ENCODE measurements around the gene HS3ST3B1.

The HS3ST3B1 gene

DNA sequence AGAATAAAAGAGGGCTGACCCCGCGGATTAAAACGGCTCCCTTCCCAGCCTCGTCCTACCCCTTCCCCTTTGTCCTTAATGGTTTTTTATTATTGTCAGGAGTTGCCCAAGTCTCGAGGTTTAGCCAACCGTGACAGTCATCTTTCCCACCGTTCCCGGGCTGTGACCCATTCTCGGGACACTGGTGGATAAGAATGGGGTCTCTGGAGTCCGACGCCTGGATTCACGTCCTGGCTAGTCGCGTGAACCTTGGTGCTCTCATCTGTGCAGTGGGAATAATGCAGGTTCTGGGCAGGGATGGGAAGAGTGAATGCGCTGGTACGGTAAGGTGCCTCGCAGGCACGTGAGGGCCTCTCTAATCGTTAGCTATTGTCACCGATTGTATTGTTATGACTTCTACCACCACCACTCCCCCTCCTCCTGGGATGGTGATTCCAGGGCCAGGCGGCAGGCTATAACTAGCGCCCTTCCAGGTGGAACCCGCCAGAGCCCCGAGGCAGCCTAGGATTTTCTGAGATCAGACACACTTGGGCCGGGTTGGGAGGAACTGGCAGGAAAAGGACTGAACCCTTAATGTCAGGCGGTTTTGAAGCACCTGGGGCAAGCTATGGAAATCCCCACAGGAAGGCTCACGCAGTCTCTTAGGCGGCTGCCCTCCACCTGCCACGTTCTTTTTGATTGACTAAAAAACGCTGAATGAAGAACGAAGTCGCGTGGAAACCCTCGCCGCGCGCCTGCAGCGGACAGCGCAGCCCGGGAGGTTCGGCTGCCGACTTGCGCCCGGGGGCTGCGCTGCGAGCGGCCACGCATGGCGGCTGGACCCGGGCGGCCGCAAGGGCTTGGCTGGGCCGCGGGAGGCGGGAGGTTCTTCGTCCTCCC, 2.7 kb downstream of the HS3ST3B1 start:
- DNase-seq: peak; percentile 65

DNA sequence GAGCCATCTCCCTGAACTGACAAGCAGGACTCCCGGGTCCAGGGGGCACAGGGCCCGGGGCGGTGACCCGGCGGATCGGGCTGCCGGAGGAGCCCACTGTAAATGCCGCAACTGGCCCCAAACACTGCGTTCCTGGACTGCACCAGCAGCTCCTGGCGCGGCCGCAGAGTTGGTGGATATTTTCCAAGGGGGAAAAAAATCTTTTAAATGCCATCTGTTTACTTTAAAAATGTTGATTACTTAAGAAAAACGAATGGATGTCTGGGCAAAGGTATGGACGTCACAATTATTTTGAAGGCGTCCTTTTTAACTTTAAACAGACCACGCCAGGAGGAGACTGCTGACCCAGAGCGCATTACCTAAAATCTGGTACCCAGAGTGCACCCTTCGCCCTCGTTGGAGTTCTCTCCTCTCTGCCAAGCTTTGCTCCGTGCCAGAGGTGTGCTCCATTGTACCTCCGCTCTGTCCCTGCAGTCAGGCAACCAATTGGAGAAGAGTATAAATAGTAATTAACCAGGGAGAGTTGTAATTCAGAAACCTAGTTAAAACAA, 3.4 kb downstream of the HS3ST3B1 start:
- peak; percentile 57 for DNase-seq

DNA sequence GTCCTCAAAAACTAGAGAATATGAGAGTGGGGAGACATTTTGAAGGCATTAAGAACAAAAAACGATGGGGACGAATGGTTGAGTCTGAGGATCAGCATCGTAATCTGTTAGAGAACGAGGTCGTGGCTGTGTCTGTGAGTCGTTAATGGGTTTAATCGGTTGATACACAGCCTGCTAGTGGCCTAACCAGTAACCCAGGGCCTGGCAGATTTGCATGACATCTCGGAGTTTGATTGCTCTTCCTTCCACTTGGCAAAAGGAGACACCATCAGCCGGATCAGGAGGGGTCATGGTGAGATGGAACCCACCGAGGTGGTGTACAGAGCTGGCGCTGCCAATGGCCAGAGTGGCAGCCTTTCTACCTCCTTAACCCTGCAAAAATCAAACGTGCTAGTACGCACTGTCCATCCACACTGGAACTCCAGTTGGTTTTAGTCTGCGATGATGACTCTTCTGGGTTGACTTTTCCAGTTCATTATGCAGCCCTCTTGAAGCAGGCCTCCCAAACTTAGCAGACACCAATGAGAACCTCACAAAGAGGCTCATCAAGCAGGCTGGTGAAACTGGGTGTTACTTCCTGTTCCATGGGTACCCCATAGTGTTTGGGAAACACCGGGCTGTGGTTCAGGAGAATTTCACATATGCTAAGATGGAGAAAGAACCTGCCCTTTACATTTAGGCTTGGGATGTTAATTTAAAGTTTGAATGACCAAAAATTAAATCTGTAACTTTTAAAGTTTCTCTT, 4.1 kb downstream of the HS3ST3B1 start:
- peak; percentile 56 for DNase-seq

DNA sequence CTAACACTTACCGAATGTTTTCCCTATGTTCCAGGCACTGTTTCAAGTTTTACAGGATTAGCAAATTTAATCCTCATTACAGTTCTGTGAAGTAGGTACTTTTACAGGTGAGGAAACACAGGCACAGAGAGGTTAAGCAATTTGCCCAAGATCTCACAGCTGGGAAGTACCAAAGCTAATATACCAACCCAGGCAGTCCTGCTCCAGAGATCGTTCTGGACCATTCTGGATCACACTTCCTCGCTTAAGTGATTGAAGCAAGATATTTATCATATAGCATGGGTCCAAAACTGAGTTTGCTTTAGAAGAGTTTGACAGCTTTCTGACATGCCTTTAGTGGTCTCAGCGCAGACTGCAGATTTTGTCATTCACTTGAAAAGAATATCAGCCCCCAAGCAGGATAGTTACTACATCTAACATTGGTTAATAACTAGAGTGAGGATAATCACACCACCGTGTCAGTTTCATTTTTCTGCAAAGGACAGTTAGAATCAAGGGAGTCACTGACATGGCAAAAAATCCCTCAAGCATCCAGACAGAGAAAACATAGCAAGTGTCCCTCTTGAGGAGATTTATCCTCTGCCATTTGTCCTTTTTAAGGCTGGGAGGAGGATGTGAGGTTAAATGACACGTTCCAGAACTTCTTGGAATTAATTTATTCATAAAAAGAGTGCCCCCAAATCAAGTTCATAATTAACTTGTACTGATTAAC, 5.1 kb downstream of the HS3ST3B1 start:
- DNase-seq: no peak

DNA sequence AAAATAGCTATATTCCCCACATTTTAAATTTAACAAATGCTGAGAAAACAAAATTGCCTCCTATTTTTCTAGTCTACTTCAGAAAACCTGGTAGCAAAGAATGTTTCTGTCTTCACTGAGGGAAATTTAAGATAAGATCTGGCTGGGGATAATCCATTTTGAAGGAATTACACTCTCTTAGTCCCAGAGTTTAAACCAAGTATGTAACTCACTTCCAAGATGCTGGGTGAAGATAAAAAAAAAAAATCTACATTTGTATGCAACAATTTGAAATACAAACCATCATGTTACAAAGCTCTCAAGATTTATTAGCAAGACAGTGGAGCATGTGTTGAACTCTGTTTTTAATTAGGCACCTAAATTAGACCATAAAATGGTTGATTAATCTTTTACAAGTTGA, 5.7 kb downstream of the HS3ST3B1 start:
- DNase-seq: no peak

DNA sequence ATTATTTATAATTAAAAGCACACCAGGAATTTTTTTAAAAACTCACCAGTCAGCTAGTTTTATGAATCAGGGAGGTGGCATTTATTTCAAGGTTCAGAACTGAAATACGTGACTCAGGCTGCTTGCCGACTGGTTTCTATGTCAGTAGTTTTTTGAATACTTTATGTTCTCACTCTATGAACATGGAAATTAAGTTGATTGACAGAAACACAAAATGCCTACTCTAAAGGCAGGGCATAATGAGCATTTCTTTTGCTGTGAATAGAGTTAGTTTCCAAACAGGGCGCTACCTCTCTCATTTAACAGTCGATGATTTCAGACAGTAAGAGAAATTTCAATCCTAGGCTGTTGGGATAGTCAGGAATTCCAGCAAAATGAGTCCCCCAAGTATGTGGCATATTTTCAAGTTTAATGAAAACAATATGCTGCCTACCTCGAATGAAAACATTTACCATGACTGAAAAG, 6.7 kb downstream of the HS3ST3B1 start:
- DNase-seq: peak; percentile 53

DNA sequence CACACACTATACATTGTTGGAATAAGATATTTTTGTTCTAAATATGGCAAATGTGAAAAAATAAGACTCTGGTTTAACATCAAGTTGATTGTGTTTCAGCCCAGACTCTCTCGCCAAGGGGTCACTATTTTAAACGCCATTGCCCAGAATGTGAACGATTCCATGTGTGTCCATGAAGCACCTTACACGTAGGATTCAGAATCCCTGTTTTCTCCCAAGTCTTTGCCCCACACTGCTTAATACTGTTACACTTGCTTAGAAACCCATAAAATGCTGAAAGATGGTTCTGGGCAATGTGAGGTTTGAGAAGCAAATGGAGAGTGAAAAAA, 7.7 kb downstream of the HS3ST3B1 start:
- no peak for DNase-seq

DNA sequence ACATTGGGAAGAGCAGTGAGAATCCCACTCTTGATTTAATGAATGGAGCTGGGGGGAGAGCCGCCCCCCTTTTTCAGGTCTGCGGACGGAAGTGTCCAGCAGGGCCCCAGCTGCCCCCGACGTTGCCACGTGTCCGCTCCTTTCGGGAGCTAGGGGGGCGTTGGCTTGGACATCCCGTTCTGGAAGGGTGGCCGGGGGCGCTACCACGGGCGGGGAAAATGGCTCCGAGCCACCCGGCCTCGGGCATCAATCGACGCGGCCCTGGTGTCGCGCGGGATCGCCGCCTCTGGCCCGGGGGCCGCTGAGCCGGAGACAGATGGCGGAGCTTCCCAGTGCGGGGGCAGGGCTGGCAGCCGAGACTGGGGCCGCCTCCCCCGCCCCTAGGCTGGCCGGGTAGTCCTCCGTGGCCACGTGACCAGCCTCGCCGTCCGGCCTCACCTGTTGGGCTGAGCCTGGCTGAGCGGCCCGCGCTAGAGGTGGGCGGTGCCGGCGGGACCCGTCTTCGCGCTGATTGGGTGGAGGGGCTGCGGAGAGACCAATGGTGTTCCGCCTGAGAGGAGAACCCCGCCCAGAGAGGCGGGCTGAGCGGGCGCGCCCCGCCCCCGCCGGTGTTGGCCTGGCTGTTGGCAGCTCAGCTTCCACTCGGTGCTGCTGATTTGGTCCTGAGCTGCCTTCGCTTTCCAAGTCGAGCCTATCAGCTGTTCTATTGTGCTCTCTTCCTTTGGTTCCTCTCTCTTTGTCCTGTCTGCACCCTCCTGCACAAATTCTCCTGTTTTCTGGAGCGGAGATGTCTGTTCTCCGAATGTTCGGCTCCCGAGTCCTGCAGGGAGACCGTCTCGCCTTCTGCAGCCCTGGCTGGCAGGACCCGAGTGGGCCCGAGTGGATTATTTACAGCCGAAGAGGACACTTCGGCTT, 8.3 kb downstream of the HS3ST3B1 start:
- DNase-seq: peak; percentile 97

DNA sequence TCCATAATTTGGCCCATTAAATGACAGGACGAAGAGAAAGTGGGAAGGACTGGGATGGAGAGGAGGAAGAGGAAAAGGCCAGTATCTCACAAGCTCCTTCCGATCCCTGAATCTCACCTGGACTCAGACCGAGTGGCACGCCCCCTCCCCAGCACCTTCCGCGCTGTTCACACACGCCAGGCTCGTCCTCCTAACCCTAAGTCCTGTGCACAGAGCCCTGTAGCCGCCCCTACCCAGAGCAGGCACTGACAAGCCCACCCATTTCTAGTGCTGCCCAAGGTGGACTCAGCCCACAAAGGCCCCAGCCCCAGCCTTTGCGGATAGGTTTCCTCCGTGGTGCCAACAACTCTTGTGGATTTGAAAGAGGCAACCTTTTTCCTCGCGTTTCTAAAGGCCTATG, 9.2 kb downstream of the HS3ST3B1 start:
- DNase-seq: no peak

DNA sequence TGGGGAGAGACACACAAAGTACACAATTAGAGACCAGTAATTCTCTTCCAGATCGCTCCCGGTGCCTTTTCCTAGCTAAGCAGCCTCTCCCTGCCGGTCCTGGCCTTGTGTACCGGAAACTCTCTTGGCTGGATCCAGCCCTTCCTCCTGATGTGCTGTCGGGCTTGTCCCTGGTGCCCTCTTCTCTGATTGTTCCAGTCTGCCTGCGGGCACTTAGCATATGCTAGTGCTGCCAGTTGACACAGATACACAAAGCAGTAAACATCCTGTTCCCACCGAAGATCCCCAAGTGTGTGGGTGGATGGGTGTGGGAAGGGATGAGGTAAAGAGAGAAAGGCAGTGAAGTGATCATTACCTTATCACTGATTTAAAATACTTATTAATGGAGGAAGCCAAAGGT, 9.7 kb downstream of the HS3ST3B1 start:
- no peak for DNase-seq

DNA sequence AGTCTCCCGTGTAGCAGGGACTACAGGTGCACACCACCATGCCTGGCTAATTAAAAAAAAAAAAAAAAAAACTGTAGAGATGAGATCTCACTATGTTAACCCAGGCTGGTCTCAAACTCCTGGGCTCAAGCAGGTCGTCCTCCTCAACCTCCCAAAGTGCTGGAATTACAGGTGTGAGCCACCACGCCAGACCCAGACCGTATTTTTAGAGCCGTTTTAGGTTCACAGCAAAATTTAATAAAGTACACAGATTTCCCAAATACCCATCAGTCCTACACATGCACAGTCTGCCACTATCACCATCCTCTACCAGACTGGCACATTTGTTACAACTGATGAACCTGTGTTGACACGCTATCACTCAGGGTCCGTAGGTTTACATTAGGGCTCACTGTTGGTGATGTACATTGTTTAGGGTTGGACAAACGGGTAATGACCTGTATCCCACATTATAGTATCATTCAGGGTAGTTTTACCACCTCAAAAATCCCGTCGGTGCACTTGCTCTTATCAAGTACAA, 10.4 kb downstream of the HS3ST3B1 start:
- DNase-seq: no peak

DNA sequence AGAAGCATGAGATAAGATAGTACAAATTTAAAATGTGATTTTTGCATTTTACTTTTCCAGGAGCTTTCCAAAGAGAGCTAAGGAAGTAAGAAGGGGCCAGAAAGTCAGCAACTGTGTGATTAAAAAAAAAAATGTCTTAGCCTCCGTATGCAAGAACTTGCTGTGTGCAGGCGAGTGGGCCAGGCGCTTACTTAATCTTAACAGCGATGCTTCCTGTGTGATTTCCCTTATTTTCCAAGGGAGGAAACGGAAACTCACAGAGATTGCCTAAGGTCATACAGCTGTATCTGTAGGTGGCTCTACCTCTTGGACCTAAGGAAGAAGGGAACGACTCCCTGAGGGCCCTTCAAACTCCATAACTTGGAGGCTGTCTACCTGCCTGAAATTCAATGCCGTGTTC, 11.1 kb downstream of the HS3ST3B1 start:
- DNase-seq: no peak

DNA sequence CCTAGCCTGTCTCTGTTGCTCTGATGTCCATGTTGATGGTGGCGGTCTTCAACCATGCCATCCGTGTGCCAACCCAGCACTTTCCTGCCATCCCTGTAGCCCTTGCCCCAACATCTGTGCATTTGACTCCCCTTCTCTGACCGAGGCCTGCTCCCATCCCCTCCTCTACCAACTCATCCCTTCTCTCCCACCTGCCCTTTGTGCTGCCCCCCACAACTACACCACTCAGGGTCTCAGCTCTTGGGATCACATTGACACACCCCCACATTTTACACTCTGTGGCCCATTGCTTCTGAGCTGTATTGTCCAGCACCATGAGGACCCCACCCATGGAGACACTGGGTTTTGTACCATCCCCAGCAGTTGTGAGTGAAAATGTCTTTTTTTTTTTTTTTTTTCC, 11.6 kb downstream of the HS3ST3B1 start:
- no peak for DNase-seq

DNA sequence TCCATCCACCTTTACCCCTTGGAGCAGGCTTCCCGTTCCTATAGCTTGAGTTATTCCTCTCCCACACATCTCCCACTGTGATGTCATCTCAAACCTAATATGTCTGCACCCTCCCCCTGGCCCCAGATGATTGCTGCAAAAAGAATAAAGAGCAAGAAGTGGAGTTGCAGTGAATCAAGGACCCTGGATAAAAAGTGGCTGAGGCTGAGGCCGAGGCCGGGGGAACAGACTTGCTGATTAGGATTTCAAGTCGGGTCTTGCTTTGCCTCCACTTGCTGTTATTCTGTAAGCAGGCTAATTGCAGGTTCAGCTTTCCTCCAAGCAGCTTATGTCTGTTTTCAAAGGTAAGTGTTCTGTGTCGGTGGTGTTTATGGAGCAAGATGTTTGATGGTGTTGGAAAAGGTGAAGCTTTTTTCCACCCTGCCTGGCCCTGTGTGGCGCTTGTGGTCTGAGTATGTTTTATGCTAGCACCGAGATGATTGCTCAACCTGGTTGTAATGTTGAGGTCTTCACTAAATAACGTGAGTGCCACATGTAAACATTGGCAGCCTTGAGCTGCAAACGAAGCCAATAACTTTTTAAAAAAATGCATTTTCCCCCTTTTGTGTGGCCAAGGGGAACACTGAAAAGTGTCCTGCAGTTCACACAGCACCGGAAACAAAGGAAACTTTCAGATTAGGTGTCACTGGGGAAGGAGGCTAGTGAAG, 15.4 kb downstream of the HS3ST3B1 start:
- no peak for DNase-seq

DNA sequence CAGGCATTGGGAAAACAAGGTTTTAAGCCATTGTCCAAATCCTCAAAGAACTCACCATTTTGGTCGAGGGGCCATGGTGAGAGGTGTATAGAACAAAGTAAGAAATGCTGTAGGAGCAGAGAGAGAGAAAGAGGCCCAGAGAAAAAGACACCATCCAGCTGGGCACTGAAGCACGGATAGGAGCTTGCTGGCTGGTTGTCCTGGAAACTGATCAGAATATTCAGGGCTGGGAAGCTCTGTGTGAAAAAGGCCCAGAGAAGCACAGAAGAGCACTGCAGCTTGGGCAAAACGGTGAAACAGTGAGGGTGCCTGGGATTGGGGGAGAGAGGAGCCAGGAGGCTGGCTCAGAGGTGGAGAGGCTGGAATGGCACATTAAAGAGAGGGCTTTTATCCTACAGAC, 16.5 kb downstream of the HS3ST3B1 start:
- DNase-seq: no peak

DNA sequence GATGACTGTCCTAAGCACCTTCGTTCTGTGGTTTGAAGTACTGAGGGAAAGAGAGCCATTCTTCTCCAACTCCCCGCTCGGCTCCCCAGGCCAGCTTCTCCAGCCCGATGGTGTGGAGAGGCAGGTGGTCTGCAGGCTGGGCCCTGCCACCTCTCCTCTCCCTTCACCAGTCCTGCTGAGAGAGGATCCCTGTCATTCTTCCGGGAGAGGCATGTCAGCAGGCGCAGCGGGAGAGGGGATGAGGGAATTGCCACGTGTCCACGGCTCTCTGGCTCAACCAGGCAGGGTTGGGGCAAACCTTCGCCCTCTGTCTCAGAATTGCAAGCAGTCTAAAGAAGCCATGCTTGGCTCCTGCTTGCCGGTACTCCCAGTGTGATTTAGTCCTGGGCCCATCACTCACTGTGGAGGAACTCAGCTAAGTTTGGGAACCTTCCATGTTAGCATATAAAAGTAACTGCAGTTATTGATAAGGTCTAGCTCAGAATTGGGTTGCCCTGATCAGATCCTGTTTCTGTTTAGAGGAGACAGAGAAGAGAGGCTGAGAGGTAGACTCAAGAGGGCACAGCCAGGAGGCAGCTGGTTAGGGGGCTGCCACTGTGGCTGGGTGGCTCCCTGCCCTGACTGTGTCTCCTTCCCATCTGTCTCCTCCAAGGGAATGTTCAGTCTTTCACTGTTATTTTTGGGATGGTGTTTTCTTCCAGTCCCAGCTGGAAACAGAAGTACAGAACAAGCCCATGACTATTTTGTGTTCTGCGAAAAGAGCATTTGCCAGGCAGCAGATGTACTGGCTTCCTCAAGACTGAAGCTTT, 17.4 kb downstream of the HS3ST3B1 start:
- no peak for DNase-seq

DNA sequence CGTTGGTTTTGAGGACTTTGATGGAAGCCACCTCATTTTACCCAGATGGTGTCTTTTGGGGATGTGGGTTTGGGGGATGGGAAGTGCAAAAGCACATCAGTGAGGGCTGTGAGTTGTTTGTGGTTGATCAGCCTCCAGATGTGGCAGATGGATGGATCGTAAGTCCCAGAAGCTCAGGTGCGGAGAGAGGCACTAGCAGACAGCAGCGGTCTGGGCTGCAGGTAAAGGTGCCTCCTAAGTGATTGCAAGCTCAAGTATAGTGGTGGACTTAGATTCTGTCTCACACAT, 18.0 kb downstream of the HS3ST3B1 start:
- DNase-seq: no peak

DNA sequence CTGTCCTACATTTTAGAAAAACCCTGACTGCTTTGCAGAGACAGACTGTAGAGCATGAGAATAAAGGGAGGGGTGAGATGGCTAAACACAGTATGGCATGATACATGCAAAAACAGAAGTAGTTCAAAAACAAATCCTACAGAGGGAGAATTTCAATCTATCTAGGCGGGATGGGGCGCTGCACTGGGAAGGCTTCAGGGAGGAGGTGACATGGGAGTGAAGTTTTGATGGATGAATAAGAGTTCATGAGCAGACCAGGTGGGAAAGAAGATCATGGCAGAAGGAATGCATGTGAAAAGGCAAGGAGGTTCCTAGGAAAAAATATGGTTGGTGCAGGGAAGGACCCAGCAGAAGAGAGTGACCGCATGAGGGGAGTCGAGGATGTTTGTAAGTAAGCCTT, 19.2 kb downstream of the HS3ST3B1 start:
- no peak for DNase-seq

DNA sequence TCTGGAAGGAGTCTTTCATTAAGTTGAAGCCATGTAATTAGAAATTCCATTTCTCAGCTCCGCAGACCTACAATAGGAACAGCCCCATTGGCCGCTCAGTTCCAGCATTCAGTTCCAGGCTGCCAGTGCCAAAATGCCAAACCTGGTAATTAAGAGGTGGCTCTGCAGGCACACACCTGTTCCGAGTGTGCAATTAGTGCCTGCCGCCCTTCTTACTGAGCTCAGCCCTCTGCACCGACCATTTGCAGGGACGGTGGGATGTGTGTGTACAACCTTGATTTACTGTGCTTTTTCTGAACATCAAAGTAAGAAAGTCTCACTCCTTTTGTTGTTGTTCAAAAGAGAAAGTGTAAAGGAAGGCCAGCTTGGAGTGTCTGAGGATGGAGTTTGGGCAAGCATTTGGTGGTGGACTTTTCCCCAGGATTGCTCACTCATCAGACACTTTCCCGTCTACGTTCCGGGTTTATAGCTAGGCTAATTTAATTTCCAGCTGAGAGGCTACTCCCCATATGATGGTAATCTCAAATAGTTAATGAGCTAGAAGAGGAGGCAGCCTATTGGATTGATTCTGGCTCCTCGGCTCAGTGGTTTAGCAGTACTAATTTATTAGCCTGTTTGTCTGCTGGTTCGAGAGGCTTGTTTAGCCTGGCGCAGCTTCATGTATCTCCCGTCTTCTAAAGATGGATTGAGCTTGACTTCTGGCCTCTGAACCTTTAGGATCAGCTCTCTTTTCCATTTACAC, 20.0 kb downstream of the HS3ST3B1 start:
- peak; percentile 46 for DNase-seq

DNA sequence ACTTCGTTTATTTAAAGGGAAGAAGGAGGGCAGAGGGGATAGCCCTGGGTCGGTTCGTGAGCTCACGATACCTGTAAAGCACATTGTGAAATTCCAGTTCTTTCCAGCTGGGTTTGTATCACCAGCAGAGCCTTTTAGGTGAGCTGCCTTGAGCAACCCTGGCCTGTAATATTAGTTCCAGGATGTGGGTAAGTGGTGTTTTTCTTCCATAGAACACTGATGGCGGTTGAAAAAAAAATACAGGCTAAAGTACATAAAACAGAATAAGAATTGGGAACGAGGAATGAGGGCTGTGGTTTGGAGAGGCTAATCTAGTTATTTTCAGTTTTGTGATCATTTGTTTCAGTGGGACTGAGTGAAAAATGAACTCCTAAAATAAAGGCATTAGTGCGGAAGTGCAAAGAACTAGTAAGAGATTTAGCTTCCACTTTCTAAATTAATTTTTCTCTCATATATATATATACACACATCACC, 20.6 kb downstream of the HS3ST3B1 start:
- no peak for DNase-seq

All from eye (tissue), 1 donor.